ENCODE measurements around the gene GRHL1. TPM values are rescaled to one million over a fixed set of nuclear protein-coding genes. Genes with fewer than 3 reads are reported as not detected.

Gene GRHL1
- total and polyA plus RNA-seq, 9 of the 15 experiments (the other 6 are each of a cell fraction or from before 2014, with no cell fraction given) = 1.7 to 6.1 (median 4.7) TPM

DNA sequence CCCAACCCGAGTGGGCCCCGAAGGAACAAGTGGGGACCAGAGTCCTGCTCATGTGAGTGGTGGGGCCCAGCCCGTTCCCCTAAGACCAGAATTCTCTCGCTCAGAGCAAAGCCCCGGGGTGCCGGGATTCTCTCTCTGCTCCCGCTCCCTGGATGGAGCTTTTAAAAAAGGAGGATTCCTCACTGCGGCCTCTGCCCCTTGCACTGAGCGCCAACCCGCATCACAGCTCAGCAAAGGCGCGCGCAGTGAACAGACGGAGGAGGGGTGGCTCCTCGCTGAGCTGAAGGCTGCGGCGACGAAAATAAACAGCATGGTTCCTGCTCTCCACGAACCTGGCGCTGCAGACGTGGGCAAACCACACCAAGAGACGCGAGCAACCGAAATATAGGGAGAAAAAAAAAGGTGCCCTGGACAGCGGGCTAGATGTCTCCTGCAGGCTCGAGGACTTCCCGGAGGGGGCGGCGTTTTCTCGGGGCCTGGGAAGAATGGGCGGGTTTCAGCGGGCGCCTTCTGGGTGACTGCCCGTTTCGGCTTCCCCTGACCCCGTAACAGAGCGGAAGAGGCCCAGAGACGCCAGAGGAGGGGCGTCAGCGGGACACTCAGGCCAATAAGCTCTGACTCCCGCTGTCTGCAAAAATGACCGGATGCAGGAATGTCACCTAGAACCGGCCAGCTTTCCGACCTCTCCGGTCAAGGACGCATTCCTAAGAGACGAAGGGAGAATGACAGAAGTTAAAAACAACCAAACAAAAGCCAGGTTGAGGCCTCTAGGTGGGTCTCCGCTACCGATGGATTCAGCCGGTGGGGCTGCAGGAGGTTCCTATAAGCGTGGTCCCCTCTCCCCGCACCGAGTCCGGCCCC is 91.0 kb downstream of the GRHL1 start (continued):
- TF ChIP-seq ZBTB40 (IDR thresholded peaks at IDR 0.05) (no peak), ZBTB40 (CRISPR knock-in tag; IDR thresholded peaks at IDR 0.05) (no peak), CAMTA2 (CRISPR knock-in tag; conservative IDR thresholded peaks at IDR 0.05) (no peak), TCF7L2 (IDR thresholded peaks at IDR 0.05; ENCODE audit: low read depth, low read length) (no peak), TAF7 (tag; IDR thresholded peaks at IDR 0.05) (no peak), TARDBP (IDR thresholded peaks at IDR 0.05) (no peak), PML (IDR thresholded peaks at IDR 0.05; ENCODE audit: low read length) (no peak), ZSCAN32 (CRISPR knock-in tag; IDR thresholded peaks at IDR 0.05) (no peak), PTRF (tag; IDR thresholded peaks at IDR 0.05) (no peak), STAT5B (CRISPR knock-in tag; IDR thresholded peaks at IDR 0.05) (no peak), MCM3 (IDR thresholded peaks at IDR 0.05) (no peak), ZC3H11A (IDR thresholded peaks at IDR 0.05; ENCODE audit: low read depth, low read length) (no peak), HNRNPK (IDR thresholded peaks at IDR 0.05; ENCODE audit: low read depth, low read length, poor library complexity, severe bottlenecking) (no peak), CCNT2 (IDR thresholded peaks at IDR 0.05; ENCODE audit: borderline replicate concordance, extremely low read depth, insufficient read length, low read depth, low read length) (no peak), ZFX (CRISPR knock-in tag; IDR thresholded peaks at IDR 0.05) (0 out of 2 replicates have a peak, but pooled peaks have one; percentile 31)
- TF ChIP-seq, protein P1, sequence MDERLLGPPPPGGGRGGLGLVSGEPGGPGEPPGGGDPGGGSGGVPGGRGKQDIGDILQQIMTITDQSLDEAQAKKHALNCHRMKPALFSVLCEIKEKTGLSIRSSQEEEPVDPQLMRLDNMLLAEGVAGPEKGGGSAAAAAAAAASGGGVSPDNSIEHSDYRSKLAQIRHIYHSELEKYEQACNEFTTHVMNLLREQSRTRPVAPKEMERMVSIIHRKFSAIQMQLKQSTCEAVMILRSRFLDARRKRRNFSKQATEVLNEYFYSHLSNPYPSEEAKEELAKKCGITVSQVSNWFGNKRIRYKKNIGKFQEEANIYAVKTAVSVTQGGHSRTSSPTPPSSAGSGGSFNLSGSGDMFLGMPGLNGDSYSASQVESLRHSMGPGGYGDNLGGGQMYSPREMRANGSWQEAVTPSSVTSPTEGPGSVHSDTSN (CRISPR knock-in tag; IDR thresholded peaks at IDR 0.05; ENCODE audit: low read depth) = no peak
- TF ChIP-seq, protein P1 (tag; conservative IDR thresholded peaks at IDR 0.05; ENCODE audit: low read depth) = no peak

Data from K562 (cell line).